ENCODE measurements around the gene DXO.
"Not testable (repeated sequence)": the region's sequence is repeated elsewhere in the genome, so short reads cannot be mapped to it uniquely, and the experiment has no call there.

The DXO gene

GRCh38 chr6:31956796-31957195 lies 15.1 kb downstream of the DXO start:
- no peak for DNase-seq

GRCh38 chr6:31954511-31954910 lies 17.4 kb downstream of the DXO start:
- no peak for DNase-seq

- DNase-seq, result no peak
Observed at GRCh38 chr6:31952890-31953289, 19.0 kb downstream of the DXO start.

GRCh38 chr6:31952140-31952805 lies 19.7 kb downstream of the DXO start:
- no peak for DNase-seq

- DNase-seq, result no peak
Observed at GRCh38 chr6:31949926-31950548, 21.9 kb downstream of the DXO start.

- no peak for DNase-seq
Observed at GRCh38 chr6:31948753-31949413, 23.1 kb downstream of the DXO start.

GRCh38 chr6:31948306-31948705 lies 23.6 kb downstream of the DXO start:
- DNase-seq, result no peak

- no peak for DNase-seq
Observed at GRCh38 chr6:31947864-31948263, 24.1 kb downstream of the DXO start.

- no peak for DNase-seq
Observed at GRCh38 chr6:31947070-31947675, 24.8 kb downstream of the DXO start.

- no peak for DNase-seq
Observed at GRCh38 chr6:31946370-31946885, 25.5 kb downstream of the DXO start.

- DNase-seq, result no peak
Observed at GRCh38 chr6:31945507-31946369, 26.2 kb downstream of the DXO start, which contains the start of gene CFB. TSS of gene CFB (plus strand) at chr6:31946095. CDS start at chr6:31946222, 127 bp downstream.

- DNase-seq, result no peak
Observed at GRCh38 chr6:31945154-31945506, 26.8 kb downstream of the DXO start.

- DNase-seq, result no peak
Observed at GRCh38 chr6:31943742-31944141, 28.2 kb downstream of the DXO start.

- DNase-seq, result no peak
Observed at GRCh38 chr6:31940256-31940664, 31.7 kb downstream of the DXO start.

GRCh38 chr6:31935823-31936222 lies 36.1 kb downstream of the DXO start:
- DNase-seq, result no peak

- DNase-seq, result no peak
Observed at GRCh38 chr6:31935021-31935420, 36.9 kb downstream of the DXO start.

- DNase-seq, result no peak
Observed at GRCh38 chr6:31933537-31933936, 38.4 kb downstream of the DXO start.

GRCh38 chr6:31932137-31932536 lies 39.8 kb downstream of the DXO start:
- DNase-seq, result not testable (repeated sequence)

- DNase-seq, result no peak
Observed at GRCh38 chr6:31930962-31931361, 41.0 kb downstream of the DXO start.

- DNase-seq, result no peak
Observed at GRCh38 chr6:31928672-31928939, 43.3 kb downstream of the DXO start.

GRCh38 chr6:31927863-31928671 lies 43.9 kb downstream of the DXO start:
- DNase-seq, result no peak

GRCh38 chr6:31927242-31927862 lies 44.6 kb downstream of the DXO start, which contains the start of gene C2:
TSS of gene C2 (plus strand) at chr6:31927717. CDS start at chr6:31927753, 36 bp downstream.
- DNase-seq, result no peak
